ENCODE measurements around the gene VOPP1.

VOPP1 gene

GRCh38 chr7:55592492-55592891, 20.2 kb upstream of the VOPP1 start:
- Histone ChIP-seq H3F3A (ENCODE audit: insufficient read depth) (no peaks in the 10 kb centered on the region), H2AFZ (ENCODE audit: low read depth, low read length, severe bottlenecking) (no peak overlapping the region), H3K9ac (ENCODE audit: low read length) (no peak overlapping the region), H3K79me2 (ENCODE audit: insufficient read depth, low read length) (no peaks in the 10 kb centered on the region), H3K9me2 (replicated peaks; ENCODE audit: insufficient read depth, low read length) (no peaks in the 10 kb centered on the region), H3K27me3 (ENCODE audit: low read length) (no peaks in the 10 kb centered on the region), H3K27ac (ENCODE audit: low read depth, low read length) (no peak overlapping the region), H3K4me3 (ENCODE audit: insufficient read depth, low read length, poor library complexity, severe bottlenecking) (no peak overlapping the region), H3K9me3 (ENCODE audit: insufficient read depth, low read length) (no peaks in the 10 kb centered on the region), H4K20me1 (ENCODE audit: low read depth, low read length) (no peaks in the 10 kb centered on the region), H3K36me3 (ENCODE audit: low read length) (no peaks in the 10 kb centered on the region), H3K4me2 (ENCODE audit: low read depth, low read length, poor library complexity, severe bottlenecking) (no peak overlapping the region)
- TF ChIP-seq EZH2phosphoT487 (conservative IDR thresholded peaks at IDR 0.05; ENCODE audit: low read length): no peak
- TF ChIP-seq CTCF (IDR thresholded peaks at IDR 0.05; ENCODE audit: insufficient read depth, low read length, poor library complexity, severe bottlenecking): no peak

- H4K20me1 ChIP-seq (ENCODE audit: low read depth, low read length): no peaks in the 10 kb centered on the region
- H3F3A ChIP-seq (ENCODE audit: insufficient read depth): no peaks in the 10 kb centered on the region
- no peak overlapping the region for H3K4me3 ChIP-seq (ENCODE audit: insufficient read depth, low read length, poor library complexity, severe bottlenecking)
- H3K9me3 ChIP-seq (ENCODE audit: insufficient read depth, low read length): no peaks in the 10 kb centered on the region
- no peaks in the 10 kb centered on the region for H3K9me2 ChIP-seq (replicated peaks; ENCODE audit: insufficient read depth, low read length)
- no peaks in the 10 kb centered on the region for H3K36me3 ChIP-seq (ENCODE audit: low read length)
- no peaks in the 10 kb centered on the region for H3K27me3 ChIP-seq (ENCODE audit: low read length)
- H3K79me2 ChIP-seq (ENCODE audit: insufficient read depth, low read length): no peaks in the 10 kb centered on the region
- no peak overlapping the region for H3K27ac ChIP-seq (ENCODE audit: low read depth, low read length)
- H2AFZ ChIP-seq (ENCODE audit: low read depth, low read length, severe bottlenecking): no peak overlapping the region
- H3K4me2 ChIP-seq (ENCODE audit: low read depth, low read length, poor library complexity, severe bottlenecking): no peak overlapping the region
- no peak overlapping the region for H3K9ac ChIP-seq (ENCODE audit: low read length)
- no peak for TF ChIP-seq EZH2phosphoT487 (conservative IDR thresholded peaks at IDR 0.05; ENCODE audit: low read length)
- TF ChIP-seq CTCF (IDR thresholded peaks at IDR 0.05; ENCODE audit: insufficient read depth, low read length, poor library complexity, severe bottlenecking): no peak
Observed at GRCh38 chr7:55591282-55591931, 19.1 kb upstream of the VOPP1 start.

- Histone ChIP-seq H3K4me2 (ENCODE audit: low read depth, low read length, poor library complexity, severe bottlenecking) (no peak overlapping the region), H3K36me3 (ENCODE audit: low read length) (no peaks in the 10 kb centered on the region), H3K9me2 (replicated peaks; ENCODE audit: insufficient read depth, low read length) (no peaks in the 10 kb centered on the region), H3K4me3 (ENCODE audit: insufficient read depth, low read length, poor library complexity, severe bottlenecking) (no peak overlapping the region), H2AFZ (ENCODE audit: low read depth, low read length, severe bottlenecking) (no peak overlapping the region), H4K20me1 (ENCODE audit: low read depth, low read length) (no peaks in the 10 kb centered on the region), H3K9ac (ENCODE audit: low read length) (no peak overlapping the region), H3K9me3 (ENCODE audit: insufficient read depth, low read length) (no peaks in the 10 kb centered on the region), H3K79me2 (ENCODE audit: insufficient read depth, low read length) (no peaks in the 10 kb centered on the region), H3K27me3 (ENCODE audit: low read length) (no peaks in the 10 kb centered on the region), H3F3A (ENCODE audit: insufficient read depth) (no peaks in the 10 kb centered on the region), H3K27ac (ENCODE audit: low read depth, low read length) (no peak overlapping the region)
- no peak for TF ChIP-seq EZH2phosphoT487 (conservative IDR thresholded peaks at IDR 0.05; ENCODE audit: low read length)
- no peak for TF ChIP-seq CTCF (IDR thresholded peaks at IDR 0.05; ENCODE audit: insufficient read depth, low read length, poor library complexity, severe bottlenecking)
Observed at GRCh38 chr7:55590517-55591281, 18.4 kb upstream of the VOPP1 start.
